ENCODE measurements around the gene EEFSEC. TPM values are rescaled to one million over a fixed set of nuclear protein-coding genes. Genes with fewer than 3 reads are reported as not detected.

Gene EEFSEC
- total RNA-seq, 1 donor from 2014 or later: 6.1 TPM

- TF ChIP-seq CTCF (IDR thresholded peaks at IDR 0.05; ENCODE audit: insufficient read depth, low read depth, low read length): no peak
- no peak for TF ChIP-seq EZH2 (IDR thresholded peaks at IDR 0.05; ENCODE audit: insufficient read depth, low read length)
- H3K4me3 ChIP-seq (ENCODE audit: insufficient read depth, low read depth, low read length): no peak overlapping the region
- peaks cover 3% of the 10 kb centered on the region for H3K9me3 Mint-ChIP-seq (ENCODE audit: unreplicated experiment)
- no peaks in the 10 kb centered on the region for H3K27me3 Mint-ChIP-seq (ENCODE audit: low read depth, unreplicated experiment)
- no peak overlapping the region for H3K4me3 Mint-ChIP-seq (ENCODE audit: unreplicated experiment)
- H4K20me1 ChIP-seq (ENCODE audit: insufficient read depth, low read length): no peaks in the 10 kb centered on the region
- H3K27ac Mint-ChIP-seq (ENCODE audit: unreplicated experiment): no peak overlapping the region
- no peaks in the 10 kb centered on the region for H3K9me3 ChIP-seq (ENCODE audit: insufficient read depth, low read depth, low read length)
- no peak overlapping the region for H2AFZ ChIP-seq (ENCODE audit: low read depth, low read length)
- no peak for FAIRE-seq
- H3K36me3 Mint-ChIP-seq (ENCODE audit: low read depth, unreplicated experiment): peaks cover 8% of the 10 kb centered on the region
- H3K4me2 ChIP-seq (ENCODE audit: low read length): no peak overlapping the region
- no peak overlapping the region for H3K27ac ChIP-seq (ENCODE audit: low read depth, low read length)
- no peak overlapping the region for H3K9ac ChIP-seq (ENCODE audit: low read length)
- no peaks in the 10 kb centered on the region for H3K36me3 ChIP-seq (ENCODE audit: insufficient read depth, low read length)
- H3K4me1 ChIP-seq (ENCODE audit: insufficient read depth, low read length): no peaks in the 10 kb centered on the region
- H3K4me1 Mint-ChIP-seq (ENCODE audit: low read depth, unreplicated experiment): no peaks in the 10 kb centered on the region
- H3K79me2 ChIP-seq (ENCODE audit: insufficient read depth, low read length): no peaks in the 10 kb centered on the region
- no peak for DNase-seq (ENCODE audit: low read depth)
- no peaks in the 10 kb centered on the region for H3K27me3 ChIP-seq (ENCODE audit: insufficient read depth, low read length)
Observed at GRCh38 chr3:128296469-128297251, 143.4 kb downstream of the EEFSEC start.

GRCh38 chr3:128297401-128298138 is 144.3 kb downstream of the EEFSEC start:
- Mint-ChIP-seq H3K36me3 (ENCODE audit: low read depth, unreplicated experiment) (peaks cover 8% of the 10 kb centered on the region), H3K27me3 (ENCODE audit: low read depth, unreplicated experiment) (no peaks in the 10 kb centered on the region), H3K9me3 (ENCODE audit: unreplicated experiment) (peaks cover 3% of the 10 kb centered on the region), H3K4me3 (ENCODE audit: unreplicated experiment) (no peak overlapping the region), H3K27ac (ENCODE audit: unreplicated experiment) (no peak overlapping the region), H3K4me1 (ENCODE audit: low read depth, unreplicated experiment) (no peaks in the 10 kb centered on the region)
- H3K27ac ChIP-seq (ENCODE audit: low read depth, low read length): no peak overlapping the region
- DNase-seq (ENCODE audit: low read depth): no peak
- no peaks in the 10 kb centered on the region for H4K20me1 ChIP-seq (ENCODE audit: insufficient read depth, low read length)
- H3K9ac ChIP-seq (ENCODE audit: low read length): no peak overlapping the region
- no peak overlapping the region for H2AFZ ChIP-seq (ENCODE audit: low read depth, low read length)
- no peak overlapping the region for H3K4me3 ChIP-seq (ENCODE audit: insufficient read depth, low read depth, low read length)
- H3K4me1 ChIP-seq (ENCODE audit: insufficient read depth, low read length): no peaks in the 10 kb centered on the region
- FAIRE-seq: no peak
- TF ChIP-seq EZH2 (IDR thresholded peaks at IDR 0.05; ENCODE audit: insufficient read depth, low read length): no peak
- no peak for TF ChIP-seq CTCF (IDR thresholded peaks at IDR 0.05; ENCODE audit: insufficient read depth, low read depth, low read length)
- H3K4me2 ChIP-seq (ENCODE audit: low read length): no peak overlapping the region
- H3K27me3 ChIP-seq (ENCODE audit: insufficient read depth, low read length): no peaks in the 10 kb centered on the region
- H3K9me3 ChIP-seq (ENCODE audit: insufficient read depth, low read depth, low read length): no peaks in the 10 kb centered on the region
- no peaks in the 10 kb centered on the region for H3K79me2 ChIP-seq (ENCODE audit: insufficient read depth, low read length)
- H3K36me3 ChIP-seq (ENCODE audit: insufficient read depth, low read length): no peaks in the 10 kb centered on the region
